CD4-positive, alpha-beta T cell treated with Interleukin-17A for 4 hours (primary cell): ENCODE measurements around the gene SAMD4A.

Experiments
- DNase-seq: peaks from one replicate; pipeline ENCODE4 v3.0.0-alpha.2; 2020; ENCODE audit warnings: mixed read lengths

Gene SAMD4A

GRCh38 chr14:54633076-54633475, 66.1 kb downstream of the SAMD4A start:
- no peak for DNase-seq

GRCh38 chr14:54637270-54638134, 70.6 kb downstream of the SAMD4A start:
- DNase-seq, result peak; percentile 9

GRCh38 chr14:54638135-54638446, 71.2 kb downstream of the SAMD4A start:
- DNase-seq, result no peak

- DNase-seq, result no peak
Measured at GRCh38 chr14:54639611-54640010, 72.7 kb downstream of the SAMD4A start.

GRCh38 chr14:54640506-54640905, 73.6 kb downstream of the SAMD4A start:
- DNase-seq, result no peak

GRCh38 chr14:54642121-54642520, 75.2 kb downstream of the SAMD4A start:
- no peak for DNase-seq

GRCh38 chr14:54642801-54643695, 76.1 kb downstream of the SAMD4A start:
- DNase-seq, result peak; percentile 19

- DNase-seq, result no peak
Measured at GRCh38 chr14:54643696-54644176, 76.8 kb downstream of the SAMD4A start.

- no peak for DNase-seq
Measured at GRCh38 chr14:54645639-54646038, 78.7 kb downstream of the SAMD4A start.

- no peak for DNase-seq
Measured at GRCh38 chr14:54646626-54647025, 79.7 kb downstream of the SAMD4A start.

- no peak for DNase-seq
Measured at GRCh38 chr14:54647378-54647777, 80.5 kb downstream of the SAMD4A start.

- DNase-seq, result no peak
Measured at GRCh38 chr14:54649056-54649455, 82.1 kb downstream of the SAMD4A start.

- DNase-seq, result no peak
Measured at GRCh38 chr14:54650331-54650958, 83.5 kb downstream of the SAMD4A start.

- DNase-seq, result no peak
Measured at GRCh38 chr14:54650959-54651351, 84.0 kb downstream of the SAMD4A start.

GRCh38 chr14:54651649-54652048, 84.7 kb downstream of the SAMD4A start:
- no peak for DNase-seq

- no peak for DNase-seq
Measured at GRCh38 chr14:54652188-54652587, 85.3 kb downstream of the SAMD4A start.

- no peak for DNase-seq
Measured at GRCh38 chr14:54652605-54653052, 85.7 kb downstream of the SAMD4A start.

GRCh38 chr14:54653712-54654469, 87.0 kb downstream of the SAMD4A start:
- DNase-seq, result no peak

- DNase-seq, result no peak
Measured at GRCh38 chr14:54654605-54655004, 87.7 kb downstream of the SAMD4A start.

GRCh38 chr14:54658836-54659235, 91.9 kb downstream of the SAMD4A start:
- DNase-seq, result no peak

- DNase-seq, result no peak
Measured at GRCh38 chr14:54659365-54659764, 92.4 kb downstream of the SAMD4A start.

GRCh38 chr14:54660604-54661111, 93.7 kb downstream of the SAMD4A start:
- DNase-seq, result no peak
